HCT116 (cell line): ENCODE measurements around the gene CLOCK. TPM values are rescaled to one million over a fixed set of nuclear protein-coding genes. Genes with fewer than 3 reads are reported as not detected.

Experiments used
- ATAC-seq: fragments of 200-7000 bp; cut with Tn5 transposase; 2 replicates; pipeline ENCODE4 v1.9.1; 2020; ENCODE audit warnings: mild to moderate bottlenecking, moderate library complexity
- BruUV-seq: library from RNA; stranded (reverse); fragments of 400-500 nt; replicated peaks from 2 replicates; lab custom pipeline; 2021; lab: Mats Ljungman, UMichigan
- CTCF ChIA-PET: fragments of 300-600 bp; sonication (Branson Sonifier 250); formaldehyde crosslinking; loops from one replicate; lab custom pipeline; 2021; ENCODE audit warnings: antibody characterized with exemption; lab: Charles Lee
- POLR2A ChIA-PET: fragments of 300-600, 350-600 bp; sonication (Branson Sonifier 250); formaldehyde crosslinking; loops from one replicate; lab custom pipeline; 2021; ENCODE audit warnings: antibody characterized with exemption; lab: Charles Lee
- RAD21 ChIA-PET, 2 experiments: fragments of 300-600 bp; sonication (Branson Sonifier 250); formaldehyde crosslinking; loops; one replicate each; lab custom pipeline; 2023; ENCODE audit warnings: low total read pairs in 2 of 2; ENCODE audit not compliant: uncharacterized antibody in 2 of 2, unreplicated experiment in 2 of 2, low non-redundant PET in 1 of 2; lab: Charles Lee
- DNase-seq: peaks from one replicate; pipeline ENCODE4 v3.0.0-alpha.2; 2010; ENCODE audit warnings: low read depth, low spot score
- H2AFZ ChIP-seq: fragments of 200-600 bp; shearing (Covaris generic), sonication (generic); 2 replicates; pipeline ENCODE4 v1.6.1; 2017; ENCODE audit warnings: low read depth, mixed run types, mixed read lengths, antibody characterized with exemption, low read length; ENCODE audit not compliant: poor library complexity, severe bottlenecking
- H3K27ac ChIP-seq: 2 replicates; pipeline ENCODE4 v1.5.1; 2012; ENCODE audit warnings: low read depth, low read length
- H3K27me3 ChIP-seq: fragments of 200-600 bp; sonication (generic); 2 replicates; pipeline ENCODE4 v1.6.1; 2016; ENCODE audit warnings: mixed run types, low read length, mixed read lengths; ENCODE audit not compliant: insufficient read depth
- H3K36me3 ChIP-seq, 2 experiments: fragments of 200-500 bp in 1 of 2; fragments of 200-600 bp in 1 of 2; sonication (Bioruptor generic) in 1 of 2; sonication (generic) in 1 of 2; 2 replicates each; pipeline versions ENCODE4 v1.5.1 to v1.6.1; 2014 to 2016; ENCODE audit warnings: low read length in 2 of 2, inconsistent platforms in 1 of 2, mixed read lengths in 1 of 2, mixed run types in 1 of 2; ENCODE audit not compliant: insufficient read depth in 2 of 2, control insufficient read depth in 1 of 2
- H3K4me1 ChIP-seq, 2 experiments: fragments of 200-600 bp in 1 of 2; sonication (generic) in 1 of 2; 2 replicates each; pipeline versions ENCODE4 v1.5.1 to v1.6.1; 2012 to 2017; ENCODE audit warnings: low read length in 2 of 2, inconsistent platforms in 1 of 2, mild to moderate bottlenecking in 1 of 2, mixed read lengths in 1 of 2, mixed run types in 1 of 2, moderate library complexity in 1 of 2; ENCODE audit not compliant: insufficient read depth in 2 of 2, control insufficient read depth in 1 of 2
- H3K4me2 ChIP-seq: fragments of 200-600 bp; sonication (generic); 2 replicates; pipeline ENCODE4 v1.6.1; 2017; ENCODE audit warnings: mixed run types, low read length, mixed read lengths
- H3K4me3 ChIP-seq, 2 experiments: fragments of 200-600 bp in 1 of 2; sonication (generic) in 1 of 2; replicated peaks in 1 of 2; 2 replicates each; pipeline ENCODE4 v1.5.1; 2011 to 2016; ENCODE audit warnings: low read length in 2 of 2, control low read depth in 1 of 2, low read depth in 1 of 2, mild to moderate bottlenecking in 1 of 2, mixed read lengths in 1 of 2, mixed run types in 1 of 2
- H3K79me2 ChIP-seq: fragments of 200-600 bp; sonication (generic); 2 replicates; pipeline ENCODE4 v1.6.1; 2017; ENCODE audit warnings: mild to moderate bottlenecking, mixed run types, low read length, moderate library complexity, mixed read lengths; ENCODE audit not compliant: insufficient read depth
- H3K9ac ChIP-seq: fragments of 200-600 bp; sonication (generic); 2 replicates; pipeline ENCODE4 v1.6.1; 2016; ENCODE audit warnings: low read length, mixed read lengths
- H3K9me2 ChIP-seq: fragments of 200-600 bp; sonication (generic), shearing (Covaris generic); 2 replicates; pipeline ENCODE4 v1.6.1; 2017; ENCODE audit warnings: mixed run types, mild to moderate bottlenecking, moderate library complexity; ENCODE audit not compliant: insufficient read depth
- H3K9me3 ChIP-seq, 2 experiments: fragments of 200-500 bp in 1 of 2; fragments of 200-600 bp in 1 of 2; sonication (Bioruptor generic) in 1 of 2; sonication (generic) in 1 of 2; 2 replicates each; pipeline ENCODE4 v1.6.1; 2014 to 2017; ENCODE audit warnings: low read length in 2 of 2, mixed read lengths in 2 of 2, inconsistent platforms in 1 of 2, low read depth in 1 of 2, mild to moderate bottlenecking in 1 of 2, mixed run types in 1 of 2, moderate library complexity in 1 of 2; ENCODE audit not compliant: control insufficient read depth in 1 of 2, insufficient read depth in 1 of 2
- H4K20me1 ChIP-seq: fragments of 200-600 bp; sonication (generic), shearing (Covaris generic); 2 replicates; pipeline ENCODE4 v1.6.1; 2017; ENCODE audit warnings: mixed run types, mild to moderate bottlenecking, moderate library complexity; ENCODE audit not compliant: insufficient read depth
- CEBPB ChIP-seq: IDR thresholded peaks from 2 replicates; pipeline ENCODE4 v1.6.1; 2012; ENCODE audit warnings: low read depth
- EZH2phosphoT487 ChIP-seq: fragments of 200-600 bp; IDR thresholded peaks from 2 replicates; pipeline ENCODE4 v1.6.1; 2018; ENCODE audit warnings: antibody characterized with exemption, borderline replicate concordance
- FOSL1 ChIP-seq: IDR thresholded peaks from 2 replicates; pipeline ENCODE4 v1.6.1; 2012; ENCODE audit warnings: low read depth
- RAD21 ChIP-seq: IDR thresholded peaks from 2 replicates; pipeline ENCODE4 v1.6.1; 2012; ENCODE audit warnings: low read depth, mild to moderate bottlenecking
- REST ChIP-seq: IDR thresholded peaks from 2 replicates; pipeline ENCODE4 v1.6.1; 2012; ENCODE audit warnings: low read depth
- SIN3A ChIP-seq: IDR thresholded peaks from 2 replicates; pipeline ENCODE4 v1.6.1; 2012; ENCODE audit warnings: low read depth
- SP1 ChIP-seq: IDR thresholded peaks from 2 replicates; pipeline ENCODE4 v1.6.1; 2012; ENCODE audit warnings: low read depth
- TCF7L2 ChIP-seq: IDR thresholded peaks from 2 replicates; pipeline ENCODE4 v1.7.0; 2011; ENCODE audit warnings: borderline replicate concordance, inconsistent platforms; ENCODE audit not compliant: insufficient read depth, insufficient read length; ENCODE audit errors: extremely low read depth
- ZNF274 ChIP-seq: fragments of 200-500 bp; sonication (Bioruptor generic); IDR thresholded peaks from 2 replicates; pipeline ENCODE4 v1.6.1; 2014; ENCODE audit warnings: mild to moderate bottlenecking, low read depth, low read length, inconsistent platforms
- intact Hi-C: fragments of 100-400 bp; cut with micrococcal nuclease; formaldehyde crosslinking; loops from 2 replicates; pipeline ENCODE4 v1.10.0; 2022
- total RNA-seq: library from RNA; stranded (reverse); gene quantifications from one replicate; pipeline ENCODE4 v1.2.1, GENCODE V29; 2021; ENCODE audit not compliant: unreplicated experiment

The CLOCK gene
- total RNA-seq, 1 experiment from 2014 or later, result 38.7 TPM

DNA sequence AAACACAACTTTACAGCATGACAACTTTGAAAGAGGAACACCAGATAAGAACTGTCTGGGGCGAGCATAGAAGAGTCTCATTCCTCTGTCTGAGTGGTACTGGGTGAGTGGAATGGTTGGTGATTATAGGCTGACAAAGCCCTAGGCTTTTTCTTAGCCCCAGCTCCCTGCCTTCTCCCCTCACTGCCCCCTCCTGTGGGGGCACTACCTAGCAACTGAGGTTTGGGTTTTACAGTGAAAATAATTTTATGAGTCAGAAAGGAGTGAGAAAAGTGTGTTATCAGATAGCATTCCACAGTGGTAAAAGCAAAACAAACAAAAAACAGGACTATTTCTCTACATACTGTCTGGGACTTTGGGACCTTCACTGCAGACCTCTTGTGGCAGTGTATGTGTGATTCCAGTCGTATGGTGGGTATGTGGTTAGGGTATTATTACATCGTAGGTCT lies 161.5 kb downstream of the CLOCK start:
- RAD21 ChIA-PET, result no interaction called here

More for the DNA sequence above, 161.5 kb downstream of the CLOCK start:
- Histone ChIP-seq H3K4me2 (no peak overlapping the region), H3K9me2 (no peaks in the 10 kb centered on the region), H3K79me2 (no peaks in the 10 kb centered on the region), H4K20me1 (no peaks in the 10 kb centered on the region), H3K36me3 (no peaks in the 10 kb centered on the region), H3K27me3 (no peaks in the 10 kb centered on the region), H3K4me3 (no peak overlapping the region), H2AFZ (no peak overlapping the region), H3K4me1 (peaks cover 0 to 6% of the 10 kb centered on the region in 2 experiments; a peak in 1 of 4 replicates), H3K9me3 (no peaks in the 10 kb centered on the region), H3K9ac (no peak overlapping the region), H3K27ac (no peak overlapping the region)
- no TSS peak for BruUV-seq
- ATAC-seq (no peak), DNase-seq (no peak)
- intact Hi-C loops, result no loop called here
- TF ChIP-seq FOSL1, result no peak
- TF ChIP-seq SP1, result no peak
- no peak for TF ChIP-seq SIN3A
- TF ChIP-seq TCF7L2, result no peak
- no peak for TF ChIP-seq REST
- TF ChIP-seq RAD21, result no peak
- no peak for TF ChIP-seq CEBPB
- TF ChIP-seq ZNF274, result no peak
- TF ChIP-seq EZH2phosphoT487, result no peak
- CTCF ChIA-PET, result no interaction called here
- POLR2A ChIA-PET, result no interaction called here
